SW480 (cell line): Measurements from ENCODE around the gene DENND5A.
A peak's percentile ranks its signal among the peaks of the same experiment; 100 is the strongest.

Experiments
- DNase-seq: peaks from one replicate; pipeline ENCODE4 v3.0.0-alpha.2; 2016; ENCODE audit warnings: low spot score

The DENND5A gene

DNA sequence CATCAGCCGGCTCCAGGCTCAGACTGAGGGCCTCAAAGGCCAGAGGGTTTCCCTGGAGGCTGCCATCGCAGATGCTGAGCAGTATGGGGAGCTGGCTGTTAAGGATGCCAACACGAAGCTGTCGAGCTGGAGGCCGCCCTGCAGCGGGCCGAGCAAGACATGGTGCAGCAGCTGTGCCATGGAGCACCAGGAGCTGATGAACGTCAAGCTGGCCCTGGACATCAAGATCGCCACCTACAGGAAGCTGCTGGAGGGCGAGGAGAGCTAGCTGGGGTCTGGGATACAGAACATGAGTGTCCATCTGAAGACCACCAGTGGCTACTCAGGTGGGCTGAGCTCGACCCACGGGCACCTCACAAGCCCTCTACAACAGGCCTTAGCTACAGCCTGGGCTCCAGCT lies 169.7 kb downstream of the DENND5A start:
- no peak for DNase-seq

DNA sequence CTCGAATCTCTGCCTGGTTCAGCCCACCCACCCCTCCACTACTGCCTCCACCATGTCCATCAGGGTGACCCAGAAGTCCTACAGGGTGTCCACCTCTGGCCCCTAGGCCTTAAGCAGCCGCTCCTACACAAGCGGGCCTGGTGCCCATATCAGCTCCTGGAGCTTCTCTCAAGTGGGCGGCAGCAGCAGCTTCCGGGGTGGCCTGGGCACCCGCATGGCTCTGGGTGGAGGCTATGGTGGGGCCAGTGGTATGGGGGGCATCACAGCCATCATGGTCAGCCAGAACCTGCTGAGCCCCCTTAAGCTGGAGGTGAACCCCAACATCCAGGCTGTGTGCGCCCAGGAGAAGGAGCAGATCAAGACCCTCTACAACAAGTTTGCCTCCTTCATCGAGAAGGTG lies 170.7 kb downstream of the DENND5A start:
- DNase-seq: no peak

DNA sequence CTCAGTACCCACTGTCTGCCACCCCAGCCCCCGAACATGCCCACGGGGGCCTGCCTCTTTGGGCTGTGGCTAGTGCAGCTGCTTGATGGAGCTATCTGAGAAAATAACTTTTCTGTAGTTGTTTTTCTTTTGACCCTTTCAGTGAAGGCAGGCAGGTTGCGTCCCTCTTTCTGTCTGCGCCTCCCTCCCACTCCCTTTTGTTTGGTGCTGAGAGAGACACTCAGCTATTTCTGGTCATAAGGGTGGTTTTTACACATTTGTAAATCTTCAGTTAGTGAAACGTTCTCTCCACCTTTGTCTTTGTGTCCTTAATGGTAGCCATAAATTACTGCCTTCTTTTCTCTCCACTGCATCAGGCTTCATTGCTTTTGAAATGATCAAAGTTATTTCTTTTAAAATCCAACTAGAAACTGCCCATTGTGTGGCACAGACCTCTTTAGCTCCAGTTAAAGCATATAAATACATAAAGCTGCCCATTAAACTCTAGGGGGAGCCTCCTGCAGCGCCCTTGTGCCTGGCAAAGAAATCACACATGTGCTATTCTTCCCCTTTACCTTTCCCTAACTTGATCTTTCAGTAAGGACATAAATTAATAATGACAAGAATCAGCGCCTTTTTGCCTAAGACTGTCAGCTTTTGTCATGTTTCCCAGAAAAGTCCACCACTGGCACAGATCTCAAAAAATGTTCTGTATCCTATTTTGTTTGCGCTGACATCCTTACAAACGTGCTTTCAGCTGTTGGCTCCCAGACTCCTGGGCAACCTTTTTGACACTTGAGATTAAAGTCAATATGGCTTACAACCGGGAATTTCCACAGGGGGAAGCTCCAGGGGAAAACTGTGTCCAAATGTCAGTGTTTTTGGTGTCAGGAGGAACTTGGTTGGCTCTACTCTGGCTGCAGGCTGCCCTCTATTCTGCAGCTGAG lies 172.0 kb downstream of the DENND5A start:
- peak; percentile 22 for DNase-seq

DNA sequence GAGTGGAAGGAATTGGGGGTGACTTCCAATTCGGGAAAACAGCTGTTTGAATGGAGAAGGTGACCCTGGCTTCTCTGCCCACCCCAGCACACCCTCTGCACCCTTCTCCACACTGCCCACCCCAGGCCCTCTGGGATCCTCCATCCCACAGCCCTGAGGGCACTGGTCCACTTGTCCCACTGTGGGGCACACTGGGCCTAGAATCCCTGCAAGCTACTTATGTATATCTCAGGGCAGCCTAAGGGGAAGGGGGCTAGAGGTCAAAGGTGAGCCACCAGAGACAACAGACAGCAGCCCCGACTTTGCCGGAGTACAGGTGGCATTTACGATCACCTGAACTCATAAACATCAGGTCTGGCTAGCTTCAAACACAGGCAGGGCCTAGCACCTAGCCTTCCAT lies 173.1 kb downstream of the DENND5A start:
- no peak for DNase-seq

DNA sequence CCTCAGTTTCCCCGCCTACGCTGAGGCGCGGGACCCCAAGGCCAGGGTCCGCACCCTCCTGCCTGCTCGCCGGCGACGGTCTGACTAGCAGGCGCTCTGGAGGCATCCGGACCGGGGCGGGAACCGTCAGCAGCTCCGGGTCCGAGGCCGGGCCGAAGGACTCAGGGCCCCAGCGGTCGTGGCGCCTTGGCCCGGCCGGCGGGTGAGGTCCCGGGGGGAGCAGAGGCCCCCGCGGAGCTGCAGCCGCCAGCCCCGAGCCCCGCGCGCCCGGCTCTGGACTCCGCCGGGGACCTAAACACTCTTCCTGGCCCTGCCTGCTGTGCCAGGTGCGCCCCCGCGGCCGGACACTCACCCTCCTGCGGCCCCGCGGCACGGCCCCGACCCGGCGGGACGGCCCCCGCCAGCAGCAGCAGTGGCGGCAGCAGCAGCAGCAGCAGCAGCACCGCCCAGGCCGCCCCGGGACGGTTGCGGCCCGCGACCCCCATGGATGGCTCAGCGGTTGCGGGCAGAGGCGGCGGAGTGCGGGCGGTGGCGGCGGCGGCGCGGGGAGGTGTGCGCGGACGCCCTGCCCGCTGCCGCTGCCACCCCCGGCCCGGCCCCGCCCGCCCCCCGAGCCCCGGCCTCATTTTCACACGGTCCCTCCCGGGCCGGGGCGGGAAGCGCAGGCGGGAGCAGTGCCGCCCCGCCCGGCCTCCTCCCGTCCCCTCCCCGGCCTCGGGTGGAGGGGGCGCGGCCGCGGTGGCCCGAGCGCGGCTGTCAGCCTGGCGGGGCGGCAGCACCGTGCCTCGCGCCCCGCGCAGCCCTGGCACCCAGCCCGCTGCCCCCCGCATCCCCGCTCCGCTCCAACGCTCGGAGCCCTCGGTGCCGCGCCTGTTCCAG lies 173.9 kb downstream of the DENND5A start, which contains the start of gene SCUBE2:
SCUBE2 (minus strand) TSS at position 556 of the 879 bp plus-strand sequence; CDS start at position 485, 71 bp downstream.
- no peak for DNase-seq

DNA sequence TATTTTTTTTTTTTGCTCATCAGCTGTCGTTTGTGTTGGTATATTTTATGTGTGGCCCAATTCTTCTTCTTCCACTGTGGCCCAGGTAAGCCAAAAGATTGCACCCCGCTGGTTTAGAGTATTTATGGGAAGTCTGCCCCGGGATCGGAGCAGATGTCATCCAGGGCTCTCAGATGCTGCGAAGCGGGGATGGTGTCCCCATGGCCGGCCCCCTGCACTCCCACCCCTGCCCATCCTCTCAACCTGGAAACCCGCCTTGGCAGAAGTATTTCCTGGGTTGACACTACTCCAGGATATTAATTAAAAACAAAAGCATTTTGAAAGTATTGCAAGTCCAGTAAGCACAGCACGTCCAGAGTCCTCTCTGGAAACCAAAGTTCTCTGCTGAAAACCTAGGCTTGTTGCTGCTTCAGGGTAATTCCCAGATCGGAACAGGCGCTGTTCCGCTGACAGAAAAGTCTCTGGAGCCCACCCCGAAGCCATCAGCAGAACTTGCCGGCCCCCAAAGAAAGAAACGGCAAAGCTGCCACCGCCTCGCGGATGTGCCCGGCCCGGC lies 174.6 kb downstream of the DENND5A start:
- DNase-seq: no peak

DNA sequence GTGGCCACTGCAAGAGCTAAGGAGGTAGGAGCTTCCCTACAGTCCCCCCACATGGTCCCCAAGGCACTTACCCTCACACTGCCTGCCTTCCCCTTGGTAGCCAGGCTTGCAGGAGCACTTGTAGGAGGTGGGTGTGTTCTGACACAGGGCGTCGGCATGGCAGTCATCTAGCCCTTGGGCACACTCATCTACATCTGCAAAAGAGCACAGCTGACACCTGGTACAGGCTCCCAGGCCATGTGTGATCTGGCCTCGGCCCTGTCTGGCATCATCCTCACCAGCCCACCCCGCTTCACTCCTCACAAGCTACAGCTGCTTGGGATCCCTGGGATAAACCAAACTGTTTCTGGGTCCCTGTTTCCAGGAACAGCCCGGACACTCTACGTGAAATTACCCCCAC lies 175.5 kb downstream of the DENND5A start:
- no peak for DNase-seq

DNA sequence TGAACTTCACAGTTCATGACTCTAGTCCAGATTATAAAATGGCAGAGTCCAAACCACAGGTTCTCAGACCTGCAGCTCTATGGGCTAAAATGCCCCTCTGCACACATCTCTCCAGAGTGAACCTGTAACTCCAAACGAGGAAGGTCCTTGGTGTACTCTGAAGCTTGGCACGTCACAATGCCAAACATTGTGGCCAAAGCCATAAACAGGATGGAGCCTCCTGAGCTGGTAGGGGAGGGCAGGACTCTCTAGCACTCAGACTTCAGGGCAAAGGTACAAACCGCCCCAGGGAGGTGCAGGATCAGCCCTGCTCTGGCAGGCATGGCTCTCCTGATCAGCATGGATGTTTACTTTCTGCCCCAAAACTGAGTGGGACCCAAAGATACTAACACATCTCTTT lies 176.1 kb downstream of the DENND5A start:
- DNase-seq: no peak
